MG63 (cell line): Measurements from ENCODE around the gene CAPN5. TPM values are rescaled to one million over a fixed set of nuclear protein-coding genes. Genes with fewer than 3 reads are reported as not detected.
"Not testable (repeated sequence)": the region's sequence is repeated elsewhere in the genome, so short reads cannot be mapped to it uniquely, and the experiment has no call there.

Experiments
- DNase-seq: peaks from one replicate; pipeline ENCODE4 v3.0.0-alpha.2; 2020
- H3K27me3 ChIP-seq: fragments of 250-450 bp; sonication (Bioruptor Pico); 2 replicates; pipeline ENCODE4 v1.5.1; 2020; ENCODE audit warnings: mild to moderate bottlenecking, moderate library complexity
- H3K36me3 ChIP-seq: fragments of 250-450 bp; sonication (Bioruptor Pico); 2 replicates; pipeline ENCODE4 v1.5.1; 2020; ENCODE audit warnings: mild to moderate bottlenecking, moderate library complexity
- H3K4me3 ChIP-seq: fragments of 250-450 bp; sonication (Bioruptor Pico); 2 replicates; pipeline ENCODE4 v1.5.1; 2020; ENCODE audit warnings: mild to moderate bottlenecking, moderate library complexity
- H3K9me3 ChIP-seq: fragments of 250-450 bp; sonication (Bioruptor Pico); 2 replicates; pipeline ENCODE4 v1.5.1; 2020; ENCODE audit warnings: mild to moderate bottlenecking, moderate library complexity
- total RNA-seq: library from RNA; depleted of rRNA; stranded (reverse); fragments of >200 nt; shearing (Covaris generic); gene quantifications from 2 replicates; pipeline ENCODE4 v1.2.3, GENCODE V29; 2014; ENCODE audit warnings: low replicate concordance

Gene CAPN5
- total RNA-seq, 1 experiment from 2014 or later = 6.1 TPM

- Histone ChIP-seq H3K4me3 (no peak overlapping the region), H3K36me3 (no peaks in the 10 kb centered on the region), H3K27me3 (no peaks in the 10 kb centered on the region), H3K9me3 (no peaks in the 10 kb centered on the region)
- DNase-seq = no peak
Measured at GRCh38 chr11:77096591-77097019, 29.8 kb downstream of the CAPN5 start.

GRCh38 chr11:77097180-77097579 is 30.4 kb downstream of the CAPN5 start:
- not testable (repeated sequence) for H3K4me3 ChIP-seq, H3K36me3 ChIP-seq, H3K9me3 ChIP-seq, DNase-seq, H3K27me3 ChIP-seq

- Histone ChIP-seq H3K36me3 (no peaks in the 10 kb centered on the region), H3K27me3 (no peaks in the 10 kb centered on the region), H3K9me3 (no peaks in the 10 kb centered on the region), H3K4me3 (no peak overlapping the region)
- no peak for DNase-seq
Measured at GRCh38 chr11:77100166-77101042, 33.6 kb downstream of the CAPN5 start.

GRCh38 chr11:77101043-77101537 is 34.3 kb downstream of the CAPN5 start:
- H3K4me3 ChIP-seq = no peak overlapping the region
- H3K9me3 ChIP-seq = no peaks in the 10 kb centered on the region
- no peaks in the 10 kb centered on the region for H3K27me3 ChIP-seq
- no peak for DNase-seq
- H3K36me3 ChIP-seq = no peaks in the 10 kb centered on the region

- Histone ChIP-seq H3K9me3 (no peaks in the 10 kb centered on the region), H3K27me3 (no peaks in the 10 kb centered on the region), H3K4me3 (no peak within 1 kb of the TSS), H3K36me3 (no peaks in the 10 kb centered on the region)
- no peak for DNase-seq
Measured at GRCh38 chr11:77102246-77103210, 35.8 kb downstream of the CAPN5 start, which contains the start of gene OMP. TSS of gene OMP (plus strand) at chr11:77102840. CDS start at chr11:77102840, 0 bp downstream.

- Histone ChIP-seq H3K9me3 (no peaks in the 10 kb centered on the region), H3K27me3 (no peaks in the 10 kb centered on the region), H3K4me3 (no peak overlapping the region), H3K36me3 (no peaks in the 10 kb centered on the region)
- no peak for DNase-seq
Measured at GRCh38 chr11:77103319-77103718, 36.5 kb downstream of the CAPN5 start.

- Histone ChIP-seq H3K9me3 (no peaks in the 10 kb centered on the region), H3K27me3 (no peaks in the 10 kb centered on the region), H3K36me3 (no peaks in the 10 kb centered on the region), H3K4me3 (no peak overlapping the region)
- DNase-seq = no peak
Measured at GRCh38 chr11:77104727-77105126, 38.0 kb downstream of the CAPN5 start.

GRCh38 chr11:77106321-77106720 is 39.5 kb downstream of the CAPN5 start:
- DNase-seq = peak; percentile 82
- Histone ChIP-seq H3K4me3 (no peak overlapping the region), H3K36me3 (no peaks in the 10 kb centered on the region), H3K9me3 (no peaks in the 10 kb centered on the region), H3K27me3 (no peaks in the 10 kb centered on the region)

- H3K9me3 ChIP-seq = no peaks in the 10 kb centered on the region
- DNase-seq = no peak
Measured at GRCh38 chr11:77106759-77107158, 40.0 kb downstream of the CAPN5 start.

GRCh38 chr11:77107950-77108349 is 41.2 kb downstream of the CAPN5 start:
- H3K27me3 ChIP-seq = no peaks in the 10 kb centered on the region
- no peaks in the 10 kb centered on the region for H3K9me3 ChIP-seq
- DNase-seq = peak; percentile 97
- no peaks in the 10 kb centered on the region for H3K36me3 ChIP-seq
- no peak overlapping the region for H3K4me3 ChIP-seq

More at GRCh38 chr11:77106759-77107158, 40.0 kb downstream of the CAPN5 start:
- Histone ChIP-seq H3K4me3 (no peak overlapping the region), H3K27me3 (no peaks in the 10 kb centered on the region), H3K36me3 (no peaks in the 10 kb centered on the region)

GRCh38 chr11:77108436-77108835 is 41.7 kb downstream of the CAPN5 start:
- H3K27me3 ChIP-seq = no peaks in the 10 kb centered on the region

GRCh38 chr11:77109236-77110019 is 42.7 kb downstream of the CAPN5 start:
- Histone ChIP-seq H3K27me3 (no peaks in the 10 kb centered on the region), H3K9me3 (no peaks in the 10 kb centered on the region), H3K36me3 (no peaks in the 10 kb centered on the region), H3K4me3 (no peak overlapping the region)
- peak; percentile 64 for DNase-seq

More at GRCh38 chr11:77108436-77108835, 41.7 kb downstream of the CAPN5 start:
- DNase-seq = no peak
- no peak overlapping the region for H3K4me3 ChIP-seq
- no peaks in the 10 kb centered on the region for H3K9me3 ChIP-seq
- H3K36me3 ChIP-seq = no peaks in the 10 kb centered on the region

GRCh38 chr11:77110836-77111235 is 44.1 kb downstream of the CAPN5 start:
- no peak for DNase-seq
- H3K27me3 ChIP-seq = no peaks in the 10 kb centered on the region
- no peak overlapping the region for H3K4me3 ChIP-seq
- no peaks in the 10 kb centered on the region for H3K9me3 ChIP-seq
- H3K36me3 ChIP-seq = no peaks in the 10 kb centered on the region

- Histone ChIP-seq H3K27me3 (no peaks in the 10 kb centered on the region), H3K36me3 (no peaks in the 10 kb centered on the region), H3K4me3 (no peak overlapping the region), H3K9me3 (no peaks in the 10 kb centered on the region)
- DNase-seq = no peak
Measured at GRCh38 chr11:77111277-77111676, 44.5 kb downstream of the CAPN5 start.

- no peak for DNase-seq
- Histone ChIP-seq H3K9me3 (no peaks in the 10 kb centered on the region), H3K4me3 (no peak overlapping the region), H3K27me3 (no peaks in the 10 kb centered on the region), H3K36me3 (no peaks in the 10 kb centered on the region)
Measured at GRCh38 chr11:77111946-77112345, 45.2 kb downstream of the CAPN5 start.

GRCh38 chr11:77112641-77113381 is 46.0 kb downstream of the CAPN5 start:
- no peaks in the 10 kb centered on the region for H3K27me3 ChIP-seq
- H3K9me3 ChIP-seq = no peaks in the 10 kb centered on the region
- no peaks in the 10 kb centered on the region for H3K36me3 ChIP-seq
- no peak overlapping the region for H3K4me3 ChIP-seq
- no peak for DNase-seq
